Liver (tissue), 3 donors: ENCODE data around the gene RAB5B.

Experiments
- CTCF ChIP-seq: fragments of 150-350 bp; IDR thresholded peaks from 2 replicates; pipeline ENCODE4 v1.5.1; 2017; ENCODE audit warnings: improper control_type of control experiment, low read depth, low read length; ENCODE audit not compliant: missing input control
- FOXA1 ChIP-seq: IDR thresholded peaks from 2 replicates; pipeline ENCODE4 v1.6.1; 2016; ENCODE audit warnings: antibody characterized with exemption
- GABPA ChIP-seq, 2 donors: IDR thresholded peaks in 1 of 2; conservative IDR thresholded peaks in 1 of 2; 2 replicates each; pipeline ENCODE4 v1.6.1; 2016; ENCODE audit warnings: antibody characterized with exemption in 2 of 2, mild to moderate bottlenecking in 1 of 2, moderate library complexity in 1 of 2
- HNF4A ChIP-seq, 2 donors: conservative IDR thresholded peaks; 2 replicates each; pipeline ENCODE4 v1.6.1; 2016; ENCODE audit warnings: antibody characterized with exemption in 2 of 2, mild to moderate bottlenecking in 2 of 2
- MAX ChIP-seq: IDR thresholded peaks from 2 replicates; pipeline ENCODE4 v1.6.1; 2016; ENCODE audit warnings: antibody characterized with exemption
- RAD21 ChIP-seq, 2 donors: IDR thresholded peaks; 2 replicates each; pipeline ENCODE4 v1.6.1; 2016; ENCODE audit warnings: antibody characterized with exemption in 2 of 2, mild to moderate bottlenecking in 2 of 2
- REST ChIP-seq: IDR thresholded peaks from 2 replicates; pipeline ENCODE4 v1.6.1; 2016; ENCODE audit warnings: antibody characterized with exemption, mild to moderate bottlenecking
- RXRA ChIP-seq, 2 donors: IDR thresholded peaks; 2 replicates each; pipeline ENCODE4 v1.6.1; 2017 to 2018; ENCODE audit warnings: antibody characterized with exemption in 2 of 2, mild to moderate bottlenecking in 1 of 2
- SP1 ChIP-seq: IDR thresholded peaks from 2 replicates; pipeline ENCODE4 v1.6.1; 2018; ENCODE audit warnings: antibody characterized with exemption, mild to moderate bottlenecking
- YY1 ChIP-seq: IDR thresholded peaks from 2 replicates; pipeline ENCODE4 v1.6.1; 2016; ENCODE audit warnings: antibody characterized with exemption, mild to moderate bottlenecking
- ZBTB33 ChIP-seq: IDR thresholded peaks from 2 replicates; pipeline ENCODE4 v1.6.1; 2016; ENCODE audit warnings: antibody characterized with exemption
- TF ChIP-seq, protein P1 (sequence below): IDR thresholded peaks from 2 replicates; pipeline ENCODE4 v1.6.1; 2016; ENCODE audit warnings: antibody characterized with exemption
- donor health status: healthy.
- donor health status: healthy.

DNA sequence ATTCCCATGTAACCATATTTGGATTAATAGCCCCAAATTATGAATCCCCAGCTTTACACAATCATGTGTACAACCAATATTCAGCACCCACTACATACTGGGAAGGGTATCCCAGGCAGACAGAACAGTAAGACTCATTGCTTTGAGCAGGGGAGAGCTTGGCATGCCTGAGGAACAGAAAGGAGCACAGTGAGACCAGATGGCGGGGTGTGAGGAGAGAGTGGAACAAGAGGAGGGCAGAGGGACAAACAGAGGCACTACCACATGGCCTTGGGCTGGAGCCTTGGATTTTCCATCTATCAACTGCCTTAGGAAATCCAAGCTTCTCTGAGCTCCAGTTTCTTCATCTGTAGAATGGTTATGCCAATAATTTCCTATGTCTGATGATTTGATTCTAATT, 39.1 kb upstream of the RAB5B start:
- TF ChIP-seq CTCF (no peak), RXRA (IDR thresholded peaks at IDR 0.05) (no peak), HNF4A (conservative IDR thresholded peaks at IDR 0.05) (no peak), ZBTB33 (no peak), REST (no peak), FOXA1 (no peak), RAD21 (IDR thresholded peaks at IDR 0.05) (no peak), YY1 (no peak), MAX (no peak), GABPA (IDR thresholded peaks at IDR 0.05 in 1 of 2, conservative IDR thresholded peaks at IDR 0.05 in 1 of 2) (no peak), SP1 (no peak)
- TF ChIP-seq, protein P1, sequence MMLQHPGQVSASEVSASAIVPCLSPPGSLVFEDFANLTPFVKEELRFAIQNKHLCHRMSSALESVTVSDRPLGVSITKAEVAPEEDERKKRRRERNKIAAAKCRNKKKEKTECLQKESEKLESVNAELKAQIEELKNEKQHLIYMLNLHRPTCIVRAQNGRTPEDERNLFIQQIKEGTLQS = no peak
